Activated T-helper 1 cell treated with anti-CD3 and anti-CD28 coated beads, Interleukin-12 subunit alpha, Interleukin-12 subunit beta, Interleukin-2, Interleukin-4 antibody, amounts not matched to agents 30 ng/mL and 10 ng/mL and 1 ng/mL, durations not matched to agents 14 hours and 24 hours and 36 hours (primary cell): ENCODE data around the gene RIPOR2. TPM values are rescaled to one million over a fixed set of nuclear protein-coding genes. Genes with fewer than 3 reads are reported as not detected.
"Not testable (repeated sequence)": the region's sequence is repeated elsewhere in the genome, so short reads cannot be mapped to it uniquely, and the experiment has no call there.

Experiments used
- DNase-seq: peaks from one replicate; pipeline ENCODE4 v3.0.0; 2021; ENCODE audit warnings: low spot score
- H3K27ac Mint-ChIP-seq: one replicate; pipeline ENCODE4 v1.8.0; 2021; ENCODE audit warnings: mild to moderate bottlenecking, mixed read lengths
- H3K27me3 Mint-ChIP-seq: one replicate; pipeline ENCODE4 v1.8.0; 2022; ENCODE audit warnings: mild to moderate bottlenecking, moderate library complexity, mixed read lengths; ENCODE audit not compliant: insufficient read depth
- H3K36me3 Mint-ChIP-seq: one replicate; pipeline ENCODE4 v1.8.0; 2021; ENCODE audit warnings: low read depth, mixed read lengths
- H3K4me1 Mint-ChIP-seq: one replicate; pipeline ENCODE4 v1.8.0; 2021; ENCODE audit warnings: low read depth, mixed read lengths
- H3K4me3 Mint-ChIP-seq: one replicate; pipeline ENCODE4 v1.8.0; 2021; ENCODE audit warnings: mild to moderate bottlenecking, moderate library complexity, mixed read lengths
- H3K9me3 Mint-ChIP-seq: one replicate; pipeline ENCODE4 v1.8.0; 2021; ENCODE audit warnings: mixed read lengths
- intact Hi-C: fragments of 100-400 bp; cut with micrococcal nuclease; formaldehyde crosslinking; loops from one replicate; pipeline ENCODE4 v1.15.1; 2024
- total RNA-seq: library from RNA; stranded (reverse); gene quantifications from 2 replicates; pipeline ENCODE4 v1.2.3, GENCODE V29; 2022

Gene RIPOR2
- total RNA-seq, 1 donor from 2014 or later: 30.8 TPM

DNA sequence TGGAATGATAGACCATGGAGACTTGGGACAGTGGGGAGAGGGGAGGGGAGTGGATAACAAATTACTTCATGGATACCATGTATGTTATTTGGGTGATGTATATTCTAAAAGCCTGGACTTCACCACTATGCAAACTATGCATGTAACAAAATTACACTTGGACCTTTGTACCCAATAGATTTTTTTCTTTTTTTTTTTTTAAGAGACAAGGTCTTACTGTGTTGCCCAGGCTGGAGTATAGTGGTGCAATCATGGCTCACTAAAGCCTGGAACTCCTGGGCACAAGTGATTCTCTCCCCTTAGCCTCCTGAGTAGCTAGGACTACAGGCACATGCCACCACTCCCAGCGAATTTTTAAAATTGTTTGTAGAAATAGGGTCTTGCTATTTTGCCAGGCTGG lies 45.3 kb downstream of the RIPOR2 start:
- intact Hi-C loops: no loop called here
- peaks cover 24% of the 10 kb centered on the region for H3K36me3 Mint-ChIP-seq
- H3K27me3 Mint-ChIP-seq: no peaks in the 10 kb centered on the region
- H3K4me1 Mint-ChIP-seq: peaks cover 73% of the 10 kb centered on the region
- no peaks in the 10 kb centered on the region for H3K9me3 Mint-ChIP-seq
- H3K27ac Mint-ChIP-seq: peak overlapping the region; percentile 86
- DNase-seq: no peak
- H3K4me3 Mint-ChIP-seq: no peak overlapping the region

DNA sequence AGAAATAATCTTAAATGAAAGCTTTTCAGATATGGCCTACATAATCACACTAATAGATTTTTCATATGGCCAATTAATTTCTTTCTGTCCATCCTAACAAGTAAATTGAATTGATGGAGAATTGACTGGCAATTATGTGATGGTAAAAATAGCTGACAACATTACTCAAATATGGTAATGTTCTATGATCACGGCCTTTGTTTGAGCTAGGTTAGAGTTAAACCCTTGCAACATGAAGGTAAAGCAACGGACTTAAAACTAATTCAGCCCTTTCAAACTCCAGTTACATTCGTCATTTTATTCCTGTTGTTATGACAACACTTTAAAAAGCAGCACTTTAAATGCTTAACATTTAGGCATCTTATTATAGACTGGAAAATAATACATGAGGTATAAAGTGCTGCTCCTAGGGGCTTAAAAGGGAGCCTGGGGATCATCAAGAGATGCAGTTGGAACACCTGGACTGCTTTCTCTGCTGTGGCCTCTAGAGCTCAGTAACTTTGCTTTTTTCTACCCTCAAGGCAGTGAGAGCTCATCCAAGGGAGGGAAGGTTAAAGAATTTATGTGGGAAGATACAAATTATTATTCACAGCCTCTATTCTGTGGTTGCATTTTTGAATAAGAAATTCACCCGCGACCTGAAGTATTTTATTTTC lies 46.9 kb downstream of the RIPOR2 start:
- peaks cover 25% of the 10 kb centered on the region for H3K36me3 Mint-ChIP-seq
- DNase-seq: no peak
- no peaks in the 10 kb centered on the region for H3K9me3 Mint-ChIP-seq
- H3K27me3 Mint-ChIP-seq: no peaks in the 10 kb centered on the region
- H3K27ac Mint-ChIP-seq: peak overlapping the region; percentile 81
- intact Hi-C loops: no loop called here
- no peak overlapping the region for H3K4me3 Mint-ChIP-seq
- peaks cover 74% of the 10 kb centered on the region for H3K4me1 Mint-ChIP-seq

GRCh38 chr6:24887545-24888140 lies 48.1 kb downstream of the RIPOR2 start:
- Mint-ChIP-seq H3K4me1 (peaks cover 74% of the 10 kb centered on the region), H3K36me3 (peaks cover 23% of the 10 kb centered on the region), H3K4me3 (no peak overlapping the region), H3K9me3 (no peaks in the 10 kb centered on the region), H3K27ac (peak overlapping the region; percentile 8), H3K27me3 (no peaks in the 10 kb centered on the region)
- no peak for DNase-seq
- intact Hi-C loops: no loop called here

DNA sequence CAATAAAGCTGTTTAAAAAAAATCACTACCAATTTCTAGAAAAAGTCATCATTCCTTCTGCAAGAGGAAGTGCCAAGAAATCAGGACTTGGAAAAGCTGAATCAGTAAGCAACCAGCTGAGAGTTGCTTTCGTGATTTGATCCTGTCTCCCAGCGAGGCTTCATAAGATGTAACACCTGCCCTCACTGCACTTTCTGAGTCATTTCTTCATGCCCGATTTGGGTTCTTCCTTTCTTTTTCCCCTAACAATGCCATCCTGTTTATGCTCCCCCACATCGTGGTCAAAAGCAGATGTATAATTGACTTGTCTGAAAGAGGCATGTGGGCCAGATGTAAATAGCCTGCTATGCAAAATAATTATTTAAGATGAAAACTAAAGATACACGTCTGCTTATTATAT lies 52.1 kb downstream of the RIPOR2 start:
- H3K27me3 Mint-ChIP-seq: no peaks in the 10 kb centered on the region
- H3K36me3 Mint-ChIP-seq: peaks cover 38% of the 10 kb centered on the region
- peaks cover 79% of the 10 kb centered on the region for H3K4me1 Mint-ChIP-seq
- peak overlapping the region; percentile 91 for H3K27ac Mint-ChIP-seq
- H3K4me3 Mint-ChIP-seq: peak overlapping the region; percentile 66
- no peaks in the 10 kb centered on the region for H3K9me3 Mint-ChIP-seq
- intact Hi-C loops: loop anchor here (1.0 to 2.0 kb wide), 8 partner anchors 16 to 124 kb away; no protein-coding TSS in a partner anchor
- no peak for DNase-seq

- H3K36me3 Mint-ChIP-seq: peaks cover 40% of the 10 kb centered on the region
- peak overlapping the region; percentile 91 for H3K27ac Mint-ChIP-seq
- no peaks in the 10 kb centered on the region for H3K27me3 Mint-ChIP-seq
- DNase-seq: no peak
- peak overlapping the region; percentile 66 for H3K4me3 Mint-ChIP-seq
- H3K4me1 Mint-ChIP-seq: peaks cover 76% of the 10 kb centered on the region
- peaks cover 2% of the 10 kb centered on the region for H3K9me3 Mint-ChIP-seq
- intact Hi-C loops: loop anchor here (1.0 to 2.0 kb wide), 8 partner anchors 16 to 124 kb away; no protein-coding TSS in a partner anchor
Observed at GRCh38 chr6:24882835-24883555, 52.8 kb downstream of the RIPOR2 start.

DNA sequence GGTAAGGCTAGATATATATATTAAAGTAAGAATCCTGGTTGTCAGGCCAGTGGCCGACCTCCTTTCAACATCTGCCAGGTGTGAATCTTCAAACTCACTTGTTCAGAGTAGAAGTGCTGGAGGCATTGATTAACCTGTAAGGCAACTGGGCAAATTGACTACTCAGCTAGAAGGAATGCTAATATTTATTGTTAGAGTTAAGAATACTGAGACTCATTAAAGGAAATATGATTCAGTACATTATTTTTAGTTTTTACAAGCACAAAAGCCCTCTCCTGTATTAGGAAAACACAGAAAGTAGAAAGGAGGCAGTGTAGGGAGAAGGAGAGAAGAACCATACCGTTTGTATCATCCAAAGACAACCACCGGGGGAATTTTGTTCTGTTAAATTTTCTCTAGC lies 53.5 kb downstream of the RIPOR2 start:
- Mint-ChIP-seq H3K4me1 (peaks cover 76% of the 10 kb centered on the region), H3K27ac (peak overlapping the region; percentile 19), H3K27me3 (no peaks in the 10 kb centered on the region), H3K9me3 (peaks cover 7% of the 10 kb centered on the region), H3K4me3 (no peak overlapping the region), H3K36me3 (peaks cover 47% of the 10 kb centered on the region)
- no peak for DNase-seq
- intact Hi-C loops: loop anchor here (2.0 kb wide), 1 partner anchor 47 kb away; no protein-coding TSS in a partner anchor

GRCh38 chr6:24881376-24881775 lies 54.4 kb downstream of the RIPOR2 start:
- Mint-ChIP-seq H3K4me3 (no peak overlapping the region), H3K4me1 (peaks cover 76% of the 10 kb centered on the region)
- intact Hi-C loops: no loop called here

GRCh38 chr6:24880451-24880850 lies 55.3 kb downstream of the RIPOR2 start:
- H3K36me3 Mint-ChIP-seq: peaks cover 58% of the 10 kb centered on the region
- H3K27ac Mint-ChIP-seq: no peak overlapping the region
- DNase-seq: no peak
- no peak overlapping the region for H3K4me3 Mint-ChIP-seq
- H3K4me1 Mint-ChIP-seq: peaks cover 72% of the 10 kb centered on the region
- H3K27me3 Mint-ChIP-seq: no peaks in the 10 kb centered on the region
- intact Hi-C loops: no loop called here
- peaks cover 7% of the 10 kb centered on the region for H3K9me3 Mint-ChIP-seq

More at GRCh38 chr6:24881376-24881775, 54.4 kb downstream of the RIPOR2 start:
- no peaks in the 10 kb centered on the region for H3K27me3 Mint-ChIP-seq
- H3K36me3 Mint-ChIP-seq: peaks cover 55% of the 10 kb centered on the region
- peaks cover 7% of the 10 kb centered on the region for H3K9me3 Mint-ChIP-seq
- peak overlapping the region; percentile 56 for H3K27ac Mint-ChIP-seq
- DNase-seq: no peak

DNA sequence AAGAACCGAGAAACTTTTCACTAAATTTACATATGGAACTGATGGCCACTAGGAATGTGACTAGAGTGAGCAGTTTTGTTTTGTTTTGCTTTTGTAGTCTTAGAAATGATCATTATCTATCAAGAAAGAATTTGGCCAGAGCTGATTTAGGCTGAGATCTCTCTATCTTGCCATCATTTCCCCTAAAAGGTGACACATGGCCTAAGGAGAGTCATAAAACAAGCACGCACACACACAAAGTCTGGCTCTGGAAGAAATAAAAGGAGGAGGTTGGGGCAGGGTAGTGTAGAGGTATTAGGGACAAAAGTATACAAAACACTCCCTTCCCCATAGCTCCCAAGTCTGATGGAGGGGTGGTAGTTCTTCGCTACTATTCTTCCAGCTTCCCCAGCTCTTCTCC lies 56.4 kb downstream of the RIPOR2 start:
- peaks cover 7% of the 10 kb centered on the region for H3K9me3 Mint-ChIP-seq

GRCh38 chr6:24877747-24878146 lies 58.0 kb downstream of the RIPOR2 start:
- peaks cover 68% of the 10 kb centered on the region for H3K36me3 Mint-ChIP-seq
- intact Hi-C loops, DNase-seq, H3K9me3 Mint-ChIP-seq, H3K27me3 Mint-ChIP-seq, H3K4me3 Mint-ChIP-seq: not testable (repeated sequence)
- H3K27ac Mint-ChIP-seq: peak overlapping the region; percentile 35
- H3K4me1 Mint-ChIP-seq: peaks cover 54% of the 10 kb centered on the region

More for the DNA sequence above, 56.4 kb downstream of the RIPOR2 start:
- Mint-ChIP-seq H3K27ac (peak overlapping the region; percentile 15), H3K36me3 (peaks cover 62% of the 10 kb centered on the region), H3K4me3 (no peak overlapping the region), H3K4me1 (peaks cover 67% of the 10 kb centered on the region), H3K27me3 (no peaks in the 10 kb centered on the region)
- no peak for DNase-seq
- intact Hi-C loops: no loop called here

DNA sequence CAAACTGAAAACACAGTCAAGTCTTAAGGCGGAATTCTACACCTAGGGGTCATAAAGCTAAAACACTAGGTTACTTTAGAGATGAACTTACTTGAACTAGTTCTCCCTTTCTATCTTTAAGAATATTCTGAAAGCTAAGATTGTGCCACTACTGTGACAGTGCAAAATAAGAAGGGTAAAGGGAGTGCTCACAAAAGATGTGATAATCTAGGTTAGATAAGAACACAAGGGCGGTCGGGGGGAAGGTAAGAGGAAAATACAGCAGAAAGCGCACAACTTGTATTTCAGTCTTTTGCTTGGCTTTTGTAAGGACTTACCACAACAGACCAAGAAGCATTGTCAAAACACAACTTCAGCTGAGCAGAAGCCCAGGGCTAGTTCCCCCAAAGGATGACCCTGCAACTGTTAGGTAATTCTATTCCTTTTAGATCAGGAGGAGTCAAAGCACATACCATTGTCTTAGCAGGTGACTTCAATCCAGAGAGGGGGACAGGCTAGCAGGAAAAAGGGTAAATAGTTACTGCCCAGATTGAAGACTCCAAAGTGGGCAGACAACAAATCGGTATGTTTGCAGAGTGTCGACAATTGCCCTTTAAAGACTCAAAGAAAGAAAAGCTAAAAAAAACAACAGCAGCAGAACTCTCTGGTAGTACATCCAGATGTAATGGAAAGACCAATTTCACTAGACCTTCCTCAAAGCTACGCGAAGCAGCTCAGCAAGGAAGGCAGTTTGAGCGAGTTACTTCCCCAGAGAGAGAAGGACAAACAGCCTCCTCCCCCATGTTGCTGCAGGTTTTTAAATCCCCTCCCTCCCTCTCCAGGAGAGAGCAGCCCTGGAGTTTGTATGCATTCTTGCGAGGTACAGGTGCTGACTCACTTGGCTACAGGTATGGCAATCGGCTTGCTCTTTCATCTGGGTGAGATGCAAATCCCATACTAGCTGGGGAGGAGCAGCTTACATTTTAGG lies 59.0 kb downstream of the RIPOR2 start:
- H3K9me3 Mint-ChIP-seq: peaks cover 7% of the 10 kb centered on the region
- peaks cover 45% of the 10 kb centered on the region for H3K4me1 Mint-ChIP-seq
- no peak for DNase-seq
- H3K27me3 Mint-ChIP-seq: no peaks in the 10 kb centered on the region
- intact Hi-C loops: no loop called here
- peak overlapping the region; percentile 79 for H3K27ac Mint-ChIP-seq
- H3K4me3 Mint-ChIP-seq: no peak overlapping the region
- peaks cover 70% of the 10 kb centered on the region for H3K36me3 Mint-ChIP-seq

DNA sequence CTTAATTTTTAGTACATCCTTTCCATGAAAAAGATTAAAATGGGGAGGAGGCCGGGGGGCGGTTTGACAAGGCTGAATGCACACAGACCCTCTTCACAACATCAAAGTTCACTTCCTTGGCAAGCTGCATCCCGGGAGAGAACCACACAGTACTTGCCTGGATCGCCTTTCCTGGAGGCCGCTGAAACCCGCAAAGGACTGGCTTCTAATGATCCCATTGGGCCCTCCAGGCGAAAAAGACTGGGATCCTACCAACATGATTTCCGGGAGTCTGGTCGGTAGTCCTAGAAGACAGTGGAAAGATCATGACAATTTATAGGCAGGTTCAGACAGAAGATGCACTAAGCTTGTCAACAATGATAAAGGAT lies 60.2 kb downstream of the RIPOR2 start:
- H3K27me3 Mint-ChIP-seq: no peaks in the 10 kb centered on the region
- no peak for DNase-seq
- H3K36me3 Mint-ChIP-seq: peaks cover 66% of the 10 kb centered on the region
- H3K27ac Mint-ChIP-seq: peak overlapping the region; percentile 18
- peaks cover 7% of the 10 kb centered on the region for H3K9me3 Mint-ChIP-seq
- intact Hi-C loops: loop anchor here (2.0 kb wide), 1 partner anchor 15 kb away; no protein-coding TSS in a partner anchor
- peaks cover 37% of the 10 kb centered on the region for H3K4me1 Mint-ChIP-seq
- H3K4me3 Mint-ChIP-seq: no peak overlapping the region
